Nephron progenitor cell (in vitro differentiated cells): ENCODE measurements around the gene OR2T33.
"Not testable (repeated sequence)": the region's sequence is repeated elsewhere in the genome, so short reads cannot be mapped to it uniquely, and the experiment has no call there.

Experiments
- DNase-seq: peaks from one replicate; pipeline ENCODE4 v3.0.0; 2021
- H3K27ac Mint-ChIP-seq: 2 replicates; pipeline ENCODE4 v1.8.0; 2021; ENCODE audit warnings: mild to moderate bottlenecking, moderate library complexity, mixed read lengths
- H3K27me3 Mint-ChIP-seq: 2 replicates; pipeline ENCODE4 v1.8.0; 2021; ENCODE audit warnings: mild to moderate bottlenecking, low read depth, mixed read lengths; ENCODE audit not compliant: poor library complexity
- H3K36me3 Mint-ChIP-seq: 2 replicates; pipeline ENCODE4 v1.8.0; 2021; ENCODE audit warnings: low read depth, mixed read lengths
- H3K4me1 Mint-ChIP-seq: 2 replicates; pipeline ENCODE4 v1.8.0; 2021; ENCODE audit warnings: mixed read lengths
- H3K4me3 Mint-ChIP-seq: 2 replicates; pipeline ENCODE4 v1.8.0; 2021; ENCODE audit warnings: mild to moderate bottlenecking, moderate library complexity, mixed read lengths
- H3K9me3 Mint-ChIP-seq: 2 replicates; pipeline ENCODE4 v1.8.0; 2021; ENCODE audit warnings: mild to moderate bottlenecking, moderate library complexity, mixed read lengths
- TF ChIP-seq, protein P1 (sequence below): fragments of 200-600 bp; sonication (generic); IDR thresholded peaks from 2 replicates; pipeline ENCODE4 v1.5.0; 2021; ENCODE audit warnings: antibody characterized with exemption

OR2T33 gene

DNA sequence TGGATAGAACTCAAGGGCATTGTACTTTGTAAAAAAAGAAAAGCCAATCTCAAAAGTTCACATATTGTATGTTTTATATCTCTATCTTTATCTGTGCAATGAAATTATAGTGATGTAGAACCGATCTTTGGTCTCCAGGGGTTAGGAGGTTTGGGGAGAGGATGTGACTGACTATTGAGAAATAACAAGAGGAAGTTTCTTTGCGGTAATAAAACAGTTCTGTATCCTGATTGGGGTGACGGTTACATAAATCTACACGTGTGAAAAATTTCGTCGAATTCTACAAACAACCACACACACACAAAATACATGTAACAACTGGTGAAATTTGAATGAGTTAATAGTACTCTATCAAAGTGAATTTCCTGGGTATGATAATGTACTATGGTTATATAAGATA is 10.6 kb upstream of the OR2T33 start:
- H3K36me3 Mint-ChIP-seq = no peaks in the 10 kb centered on the region
- no peak overlapping the region for H3K27ac Mint-ChIP-seq
- TF ChIP-seq, protein P1, sequence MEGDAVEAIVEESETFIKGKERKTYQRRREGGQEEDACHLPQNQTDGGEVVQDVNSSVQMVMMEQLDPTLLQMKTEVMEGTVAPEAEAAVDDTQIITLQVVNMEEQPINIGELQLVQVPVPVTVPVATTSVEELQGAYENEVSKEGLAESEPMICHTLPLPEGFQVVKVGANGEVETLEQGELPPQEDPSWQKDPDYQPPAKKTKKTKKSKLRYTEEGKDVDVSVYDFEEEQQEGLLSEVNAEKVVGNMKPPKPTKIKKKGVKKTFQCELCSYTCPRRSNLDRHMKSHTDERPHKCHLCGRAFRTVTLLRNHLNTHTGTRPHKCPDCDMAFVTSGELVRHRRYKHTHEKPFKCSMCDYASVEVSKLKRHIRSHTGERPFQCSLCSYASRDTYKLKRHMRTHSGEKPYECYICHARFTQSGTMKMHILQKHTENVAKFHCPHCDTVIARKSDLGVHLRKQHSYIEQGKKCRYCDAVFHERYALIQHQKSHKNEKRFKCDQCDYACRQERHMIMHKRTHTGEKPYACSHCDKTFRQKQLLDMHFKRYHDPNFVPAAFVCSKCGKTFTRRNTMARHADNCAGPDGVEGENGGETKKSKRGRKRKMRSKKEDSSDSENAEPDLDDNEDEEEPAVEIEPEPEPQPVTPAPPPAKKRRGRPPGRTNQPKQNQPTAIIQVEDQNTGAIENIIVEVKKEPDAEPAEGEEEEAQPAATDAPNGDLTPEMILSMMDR = no peak
- peaks cover 70% of the 10 kb centered on the region for H3K9me3 Mint-ChIP-seq
- H3K4me1 Mint-ChIP-seq = no peaks in the 10 kb centered on the region
- DNase-seq = no peak
- no peaks in the 10 kb centered on the region for H3K27me3 Mint-ChIP-seq
- no peak overlapping the region for H3K4me3 Mint-ChIP-seq

DNA sequence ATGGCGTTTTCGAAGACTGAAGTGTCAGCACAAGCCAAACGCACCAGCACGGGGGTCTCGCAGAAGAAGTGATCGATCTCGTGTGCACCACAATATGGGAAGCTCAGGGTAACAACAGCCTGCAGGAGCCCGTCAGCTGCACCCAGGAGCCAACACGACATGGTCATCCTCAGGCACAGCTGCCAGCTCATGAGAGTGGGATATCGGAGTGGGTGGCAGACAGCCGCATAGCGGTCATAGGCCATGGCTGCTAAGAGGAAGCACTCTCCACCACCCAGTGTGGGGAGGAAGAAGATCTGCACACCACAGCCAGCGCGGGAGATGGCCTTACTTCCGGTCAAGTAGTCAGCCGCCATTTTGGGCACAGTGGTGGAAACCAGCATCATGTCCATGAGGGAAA is 4.6 kb downstream of the OR2T33 start:
- peaks cover 70% of the 10 kb centered on the region for H3K9me3 Mint-ChIP-seq
- not testable (repeated sequence) for H3K4me1 Mint-ChIP-seq, H3K27me3 Mint-ChIP-seq, H3K27ac Mint-ChIP-seq, H3K36me3 Mint-ChIP-seq, H3K4me3 Mint-ChIP-seq, DNase-seq

DNA sequence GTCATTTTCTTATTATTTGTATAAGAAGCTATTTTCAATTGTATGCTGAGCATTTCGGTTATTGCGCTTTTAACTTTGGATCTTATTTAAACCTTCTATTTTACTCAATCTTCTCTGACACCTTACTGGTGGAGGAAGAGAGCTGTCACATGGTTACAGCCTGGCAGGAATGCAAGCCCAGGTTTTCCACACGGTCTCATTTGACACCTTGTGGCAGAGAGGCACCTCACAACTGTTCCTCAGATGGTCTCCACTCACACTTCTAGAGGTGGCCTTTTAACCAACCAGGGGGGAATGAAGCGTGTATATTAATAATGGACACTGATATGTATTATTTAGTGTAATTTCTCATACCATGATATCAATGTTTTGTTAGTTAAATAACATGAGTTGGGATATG is 9.6 kb downstream of the OR2T33 start:
- Mint-ChIP-seq H3K27ac (no peak overlapping the region), H3K27me3 (peaks cover 2% of the 10 kb centered on the region), H3K9me3 (peaks cover 76% of the 10 kb centered on the region), H3K4me3 (no peak overlapping the region), H3K36me3 (no peaks in the 10 kb centered on the region), H3K4me1 (no peaks in the 10 kb centered on the region)
- TF ChIP-seq, protein P1 = no peak
- no peak for DNase-seq

GRCh38 chr1:248259309-248259708 is 18.5 kb downstream of the OR2T33 start:
- not testable (repeated sequence) for DNase-seq
- H3K9me3 Mint-ChIP-seq = peaks cover 66% of the 10 kb centered on the region

GRCh38 chr1:248243204-248243603 is 34.6 kb downstream of the OR2T33 start:
- Mint-ChIP-seq H3K27me3 (peaks cover 4% of the 10 kb centered on the region), H3K36me3 (no peaks in the 10 kb centered on the region), H3K9me3 (peaks cover 71% of the 10 kb centered on the region), H3K4me3 (no peak overlapping the region), H3K4me1 (no peaks in the 10 kb centered on the region), H3K27ac (no peak overlapping the region)
- TF ChIP-seq, protein P1 = peak; percentile 38
- DNase-seq = peak; percentile 2

More at GRCh38 chr1:248259309-248259708, 18.5 kb downstream of the OR2T33 start:
- not testable (repeated sequence) for H3K4me1 Mint-ChIP-seq, H3K36me3 Mint-ChIP-seq, H3K4me3 Mint-ChIP-seq, H3K27ac Mint-ChIP-seq, H3K27me3 Mint-ChIP-seq

GRCh38 chr1:248239478-248239877 is 38.3 kb downstream of the OR2T33 start:
- Mint-ChIP-seq H3K36me3 (no peaks in the 10 kb centered on the region), H3K27me3 (peaks cover 4% of the 10 kb centered on the region), H3K9me3 (peaks cover 80% of the 10 kb centered on the region), H3K4me1 (no peaks in the 10 kb centered on the region), H3K4me3 (no peak overlapping the region), H3K27ac (no peak overlapping the region)
- no peak for DNase-seq
- TF ChIP-seq, protein P1 = no peak

DNA sequence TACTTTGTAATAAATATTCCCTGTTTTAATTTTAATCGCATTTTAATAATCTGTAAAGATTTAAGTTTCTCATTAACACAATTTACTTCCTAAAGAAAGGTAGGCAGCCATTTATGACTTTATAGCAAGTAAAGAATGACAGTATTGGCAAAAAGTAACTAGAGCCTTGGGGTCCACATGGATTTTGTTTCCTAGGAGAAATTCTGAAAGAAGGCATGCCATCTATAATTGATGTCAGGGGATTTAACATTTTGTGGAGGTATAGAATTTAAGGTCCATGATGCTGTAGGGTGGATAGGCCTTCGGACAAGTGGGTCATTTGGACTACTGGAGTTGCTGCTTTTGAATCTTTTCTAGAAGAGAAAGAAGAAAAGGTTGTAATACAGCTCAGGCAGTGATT is 46.7 kb downstream of the OR2T33 start, which contains the start of gene OR2M4:
Gene OR2M4 (plus strand): TSS at position 301 of the 400 bp plus-strand sequence. CDS start 7,512 bp downstream, outside the sequence.
- H3K27ac Mint-ChIP-seq = no peak within 1 kb of the TSS
- H3K4me3 Mint-ChIP-seq = no peak within 1 kb of the TSS
- H3K27me3 Mint-ChIP-seq = no peaks in the 10 kb centered on the region
- no peaks in the 10 kb centered on the region for H3K4me1 Mint-ChIP-seq
- DNase-seq = no peak
- no peaks in the 10 kb centered on the region for H3K36me3 Mint-ChIP-seq
- peaks cover 87% of the 10 kb centered on the region for H3K9me3 Mint-ChIP-seq
- TF ChIP-seq, protein P1 = no peak
